GM18520 (cell line): ENCODE data around the gene RNPEP.
"Not testable (repeated sequence)": the region's sequence is repeated elsewhere in the genome, so short reads cannot be mapped to it uniquely, and the experiment has no call there.

Experiments used
- ATAC-seq: cut with Tn5 transposase; IDR thresholded peaks from one replicate; pipeline ENCODE4 v1.9.1; 2021; ENCODE audit not compliant: unreplicated experiment

RNPEP gene

DNA sequence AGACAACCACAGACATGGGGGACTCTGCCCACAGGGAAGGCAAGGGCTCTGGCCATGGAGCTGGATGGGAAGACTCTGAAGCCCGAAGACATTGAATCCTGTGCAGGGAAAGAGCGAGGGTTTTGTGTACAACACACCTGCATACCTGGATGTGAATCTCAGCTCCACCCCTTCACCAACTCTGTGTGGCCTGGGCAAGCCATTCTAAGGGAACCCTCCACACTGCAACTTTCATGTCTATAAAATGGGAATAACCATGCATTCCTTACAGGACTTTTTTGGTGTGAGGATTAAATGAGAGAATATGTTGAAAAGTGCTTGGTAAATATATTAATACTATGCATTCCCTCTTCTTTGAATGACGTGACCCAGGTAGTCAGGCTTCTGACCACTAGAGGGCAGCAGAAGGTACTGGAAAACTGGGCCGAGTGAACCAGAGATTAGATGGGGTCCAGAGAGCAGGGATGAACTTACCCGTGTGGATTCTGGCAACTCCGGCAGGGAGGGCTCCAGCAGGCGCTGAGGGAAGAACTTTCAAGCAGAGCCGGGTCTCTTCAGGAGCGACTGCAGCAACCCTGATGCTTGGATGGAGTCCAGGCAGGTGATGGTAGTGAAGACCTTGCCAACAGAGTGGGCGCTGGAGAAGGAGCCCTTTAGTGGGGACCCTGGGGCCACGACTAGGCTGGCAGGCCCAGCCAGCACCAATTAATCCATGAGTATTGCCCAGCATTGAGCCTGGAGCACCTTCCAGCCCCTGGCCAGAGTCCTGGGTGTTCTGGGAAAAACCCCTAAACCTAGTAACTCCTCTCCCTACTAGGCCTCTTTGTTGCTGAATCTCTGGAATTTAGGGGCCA lies 27.1 kb downstream of the RNPEP start:
- peak; percentile 33 for ATAC-seq

DNA sequence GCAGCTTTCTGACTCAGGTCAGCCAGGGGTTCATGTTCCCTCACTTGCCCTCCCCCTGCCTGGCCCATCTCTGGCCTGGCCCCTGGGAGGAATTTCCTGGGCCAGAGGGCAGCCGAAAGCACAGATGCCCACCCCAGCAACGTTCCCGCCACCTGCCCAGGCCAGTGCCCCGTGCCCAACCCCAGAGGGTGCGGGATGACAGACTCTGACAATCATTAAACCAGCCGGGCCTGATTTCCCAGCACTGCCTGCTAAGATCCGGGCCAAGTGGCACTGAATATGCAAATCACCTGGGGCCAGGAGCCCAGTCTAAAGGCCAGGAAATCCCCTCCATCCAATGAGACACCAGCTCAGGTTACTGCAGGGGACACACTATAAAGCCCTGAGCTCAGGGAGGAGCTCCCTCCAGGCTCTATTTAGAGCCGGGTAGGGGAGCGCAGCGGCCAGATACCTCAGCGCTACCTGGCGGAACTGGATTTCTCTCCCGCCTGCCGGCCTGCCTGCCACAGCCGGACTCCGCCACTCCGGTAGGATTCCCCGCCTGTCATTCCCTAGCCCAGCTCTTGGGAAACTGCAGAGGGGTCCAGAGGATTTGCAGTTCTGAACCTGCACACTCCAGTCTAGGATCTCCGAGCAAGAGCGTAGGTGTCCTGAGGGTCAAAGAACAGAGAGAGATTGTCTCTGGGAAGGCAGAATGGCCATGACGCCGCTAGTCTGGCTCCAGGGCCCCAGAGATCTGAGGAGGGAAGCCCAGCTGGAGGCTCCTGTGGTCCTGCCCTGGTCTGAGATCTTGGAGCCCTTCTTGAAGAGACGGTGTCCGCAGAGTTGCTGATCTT lies 27.9 kb downstream of the RNPEP start, which contains the start of gene ELF3:
ELF3 (plus strand) TSS at position 408 of the 836 bp plus-strand sequence. CDS start 550 bp downstream, outside the sequence.
- ATAC-seq = peak; percentile 88

DNA sequence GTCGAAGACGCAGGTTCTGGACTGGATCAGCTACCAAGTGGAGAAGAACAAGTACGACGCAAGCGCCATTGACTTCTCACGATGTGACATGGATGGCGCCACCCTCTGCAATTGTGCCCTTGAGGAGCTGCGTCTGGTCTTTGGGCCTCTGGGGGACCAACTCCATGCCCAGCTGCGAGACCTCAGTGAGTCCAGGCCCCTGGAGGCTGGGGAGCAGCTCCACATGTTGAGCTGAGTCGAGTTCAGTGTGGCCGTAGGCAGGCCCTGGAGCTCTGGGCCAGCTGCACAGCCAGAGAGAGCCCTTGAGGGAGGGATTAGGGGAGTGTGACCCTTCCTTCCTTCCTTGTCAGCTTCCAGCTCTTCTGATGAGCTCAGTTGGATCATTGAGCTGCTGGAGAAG lies 29.5 kb downstream of the RNPEP start:
- no peak for ATAC-seq

DNA sequence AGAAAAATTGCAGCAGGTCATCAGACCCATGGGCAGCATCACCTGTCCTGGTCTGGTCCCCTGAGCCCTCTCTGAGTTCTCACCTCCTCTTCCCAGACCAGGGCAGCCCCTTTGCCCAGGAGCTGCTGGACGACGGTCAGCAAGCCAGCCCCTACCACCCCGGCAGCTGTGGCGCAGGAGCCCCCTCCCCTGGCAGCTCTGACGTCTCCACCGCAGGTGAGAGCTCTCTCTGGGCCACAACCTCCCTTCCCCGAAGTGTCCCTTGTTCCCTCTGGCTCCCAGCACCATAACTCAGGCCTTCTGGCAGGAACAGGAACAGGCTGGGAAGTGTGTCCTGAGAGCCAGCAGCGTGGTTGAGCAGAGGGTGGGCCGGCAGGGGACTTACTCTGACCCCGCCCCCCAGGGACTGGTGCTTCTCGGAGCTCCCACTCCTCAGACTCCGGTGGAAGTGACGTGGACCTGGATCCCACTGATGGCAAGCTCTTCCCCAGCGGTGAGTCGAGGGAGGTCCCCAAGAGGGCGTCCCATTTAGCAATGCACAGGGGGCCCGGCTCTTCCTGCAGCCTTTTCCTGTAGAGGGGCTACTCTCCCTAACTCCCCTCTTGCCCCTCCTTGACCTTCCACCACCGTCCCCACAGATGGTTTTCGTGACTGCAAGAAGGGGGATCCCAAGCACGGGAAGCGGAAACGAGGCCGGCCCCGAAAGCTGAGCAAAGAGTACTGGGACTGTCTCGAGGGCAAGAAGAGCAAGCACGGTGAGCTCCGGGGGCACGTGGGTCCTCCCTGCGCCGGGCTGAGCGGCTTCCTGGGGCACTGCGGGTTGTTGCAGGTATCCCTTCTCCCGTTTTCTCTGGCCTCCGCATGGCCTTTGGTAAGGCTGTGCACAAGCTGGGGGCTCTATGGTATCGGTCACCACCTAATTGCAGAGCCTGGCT lies 30.4 kb downstream of the RNPEP start:
- ATAC-seq = no peak

DNA sequence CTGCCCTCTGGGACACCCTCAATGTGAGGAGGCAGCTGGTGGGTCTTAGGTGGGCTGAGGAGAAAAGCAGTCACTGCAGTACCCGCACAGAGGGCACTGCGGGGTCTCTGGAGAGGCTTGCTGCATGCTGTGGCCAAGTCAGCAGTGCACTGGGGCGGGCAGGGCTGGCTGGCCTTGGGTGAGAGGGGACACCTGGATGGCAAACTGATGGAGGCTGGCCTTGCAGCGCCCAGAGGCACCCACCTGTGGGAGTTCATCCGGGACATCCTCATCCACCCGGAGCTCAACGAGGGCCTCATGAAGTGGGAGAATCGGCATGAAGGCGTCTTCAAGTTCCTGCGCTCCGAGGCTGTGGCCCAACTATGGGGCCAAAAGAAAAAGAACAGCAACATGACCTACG lies 31.2 kb downstream of the RNPEP start:
- ATAC-seq = no peak

DNA sequence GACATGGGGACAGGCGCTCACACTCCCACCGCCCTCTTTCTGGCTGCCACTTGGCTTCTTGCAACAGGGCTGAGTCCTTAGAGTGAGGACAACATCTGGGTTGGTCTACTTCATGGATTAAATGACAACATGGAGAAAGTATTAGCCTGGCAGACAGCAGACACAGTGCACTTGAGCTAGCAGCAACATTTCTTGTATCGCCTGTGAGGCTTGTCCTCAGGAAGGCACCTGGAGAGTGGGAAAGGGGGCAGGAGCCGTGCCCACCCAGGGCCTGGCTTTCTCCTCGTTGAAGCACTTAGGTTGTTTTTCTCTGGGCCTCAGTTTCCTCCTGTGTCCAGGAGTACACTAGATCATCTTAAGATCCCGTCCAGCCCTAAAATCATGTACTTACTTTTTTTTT lies 31.6 kb downstream of the RNPEP start:
- no peak for ATAC-seq

DNA sequence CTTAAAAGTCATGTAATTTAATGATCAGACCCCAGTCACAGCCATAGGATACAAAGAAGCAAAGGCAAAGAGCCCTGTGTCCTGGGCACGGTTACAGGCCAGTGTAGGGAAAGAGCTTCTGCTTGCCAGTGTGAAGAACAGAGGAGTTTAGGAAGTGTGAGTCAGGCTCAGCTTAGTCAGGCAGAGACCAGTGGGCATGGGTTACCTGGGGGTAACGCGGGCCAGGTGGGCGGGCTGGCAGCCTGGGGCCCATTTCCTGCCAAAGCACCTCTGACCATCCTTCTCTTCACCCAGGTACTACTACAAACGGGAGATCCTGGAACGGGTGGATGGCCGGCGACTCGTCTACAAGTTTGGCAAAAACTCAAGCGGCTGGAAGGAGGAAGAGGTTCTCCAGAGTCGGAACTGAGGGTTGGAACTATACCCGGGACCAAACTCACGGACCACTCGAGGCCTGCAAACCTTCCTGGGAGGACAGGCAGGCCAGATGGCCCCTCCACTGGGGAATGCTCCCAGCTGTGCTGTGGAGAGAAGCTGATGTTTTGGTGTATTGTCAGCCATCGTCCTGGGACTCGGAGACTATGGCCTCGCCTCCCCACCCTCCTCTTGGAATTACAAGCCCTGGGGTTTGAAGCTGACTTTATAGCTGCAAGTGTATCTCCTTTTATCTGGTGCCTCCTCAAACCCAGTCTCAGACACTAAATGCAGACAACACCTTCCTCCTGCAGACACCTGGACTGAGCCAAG lies 32.6 kb downstream of the RNPEP start:
- ATAC-seq = no peak

DNA sequence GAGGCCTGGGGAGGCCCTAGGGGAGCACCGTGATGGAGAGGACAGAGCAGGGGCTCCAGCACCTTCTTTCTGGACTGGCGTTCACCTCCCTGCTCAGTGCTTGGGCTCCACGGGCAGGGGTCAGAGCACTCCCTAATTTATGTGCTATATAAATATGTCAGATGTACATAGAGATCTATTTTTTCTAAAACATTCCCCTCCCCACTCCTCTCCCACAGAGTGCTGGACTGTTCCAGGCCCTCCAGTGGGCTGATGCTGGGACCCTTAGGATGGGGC lies 33.2 kb downstream of the RNPEP start:
- no peak for ATAC-seq

DNA sequence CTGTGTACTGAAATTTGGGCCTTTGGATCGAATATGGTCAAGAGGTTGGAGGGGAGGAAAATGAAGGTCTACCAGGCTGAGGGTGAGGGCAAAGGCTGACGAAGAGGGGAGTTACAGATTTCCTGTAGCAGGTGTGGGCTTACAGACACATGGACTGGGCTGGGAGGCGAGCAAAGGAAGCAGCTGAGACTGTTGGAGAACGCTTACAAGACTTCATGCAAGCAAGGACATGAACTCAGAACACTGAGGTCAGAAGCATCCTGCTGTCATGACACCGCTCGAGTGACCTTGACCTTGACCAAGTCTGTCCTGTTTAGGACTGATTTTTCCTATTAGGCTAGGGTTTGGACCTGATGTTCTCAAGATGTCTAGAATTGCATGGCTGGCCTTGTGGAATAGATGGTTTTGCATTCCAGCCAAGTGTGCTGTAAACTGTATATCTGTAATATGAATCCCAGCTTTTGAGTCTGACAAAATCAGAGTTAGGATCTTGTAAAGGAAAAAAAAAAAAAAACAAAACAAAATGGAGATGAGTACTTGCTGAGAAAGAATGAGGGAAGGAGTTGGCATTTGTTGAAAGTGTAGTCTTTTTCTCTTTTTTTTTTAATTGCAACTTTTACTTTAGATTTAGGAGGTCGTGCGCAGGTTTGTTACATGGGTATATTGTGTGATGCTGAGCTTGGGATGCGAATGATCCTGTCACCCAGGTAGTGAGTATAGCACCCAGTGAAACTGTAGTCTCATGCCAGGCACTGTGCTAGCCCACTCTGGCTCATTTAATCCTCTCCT lies 33.8 kb downstream of the RNPEP start:
- no peak for ATAC-seq

DNA sequence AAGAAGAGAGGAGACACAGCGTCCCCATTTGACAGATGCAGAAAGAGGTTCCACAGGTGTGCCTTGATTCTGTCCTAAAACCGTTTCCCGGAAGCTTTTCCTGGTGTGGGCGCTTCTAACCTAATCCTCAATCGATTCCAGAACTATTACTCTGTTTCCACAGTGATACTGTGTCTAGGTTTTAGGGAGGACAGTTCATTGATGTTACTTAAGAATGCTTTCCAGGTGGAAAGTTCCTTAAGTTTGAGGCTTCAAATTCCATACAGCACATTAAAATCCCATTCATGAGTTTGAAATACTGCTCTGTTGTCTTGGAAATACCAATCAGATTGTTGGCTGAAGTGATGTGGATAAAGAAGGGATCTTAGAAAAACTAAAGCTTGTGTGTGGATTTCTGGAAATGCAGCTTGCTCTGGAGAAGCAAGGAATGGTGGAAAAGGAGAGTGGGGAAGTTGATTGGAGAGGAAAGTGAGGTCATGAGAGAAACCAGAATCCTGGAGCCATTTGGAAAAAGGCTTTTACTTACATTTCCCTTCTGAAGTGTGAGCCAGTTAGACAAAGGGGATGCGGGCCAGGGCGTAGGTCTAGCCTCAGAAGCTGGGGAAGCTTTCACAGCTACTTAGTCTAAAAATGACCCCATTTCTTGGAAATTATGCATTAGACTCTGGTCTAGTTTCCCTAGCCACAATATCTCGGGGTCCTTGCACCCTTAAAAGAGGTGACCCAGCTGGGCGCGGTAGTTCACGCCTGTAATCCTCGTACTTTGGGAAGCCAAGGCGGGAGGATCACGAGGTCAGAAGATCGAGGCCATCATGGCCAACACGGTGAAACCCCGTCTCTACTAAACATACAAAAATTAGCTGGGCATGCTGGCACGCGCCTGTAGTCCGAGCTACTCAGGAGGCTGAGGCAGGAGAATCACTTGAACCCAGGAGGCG lies 34.6 kb downstream of the RNPEP start:
- no peak for ATAC-seq

DNA sequence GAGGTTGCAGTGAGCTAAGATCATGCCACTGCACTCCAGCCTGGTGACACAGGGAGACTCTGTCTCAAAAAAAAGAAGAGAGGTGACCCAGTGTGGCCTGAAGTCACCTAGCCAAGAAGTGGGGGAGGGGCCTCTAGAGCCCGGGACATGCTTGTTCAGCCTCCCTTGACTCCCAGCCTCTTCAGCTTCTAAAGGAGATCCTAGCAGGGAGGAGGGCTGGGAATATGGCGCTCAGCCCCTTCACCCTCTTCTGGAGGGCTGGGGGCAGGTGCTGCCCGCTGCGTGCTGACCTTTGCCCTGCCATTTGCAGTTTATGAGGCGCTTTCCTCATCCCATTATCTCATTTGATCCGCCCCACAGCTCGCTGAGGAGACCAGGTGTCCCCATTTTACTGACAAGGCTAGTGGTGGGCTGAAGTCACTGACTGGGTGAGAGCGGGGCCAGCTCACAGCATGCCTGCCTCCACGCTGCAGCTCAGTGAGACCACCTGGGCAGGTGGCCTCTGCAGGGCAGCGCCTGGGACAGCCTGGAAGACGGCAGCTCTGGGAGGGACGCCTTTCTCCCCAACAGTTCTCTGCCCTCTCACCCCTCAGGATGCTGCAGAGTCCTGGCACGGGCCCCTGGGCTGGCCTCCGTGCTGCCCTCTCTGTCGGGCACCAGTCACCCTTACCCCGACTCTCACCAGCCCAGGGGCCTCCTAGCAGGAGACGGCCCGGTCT lies 35.5 kb downstream of the RNPEP start:
- no peak for ATAC-seq

DNA sequence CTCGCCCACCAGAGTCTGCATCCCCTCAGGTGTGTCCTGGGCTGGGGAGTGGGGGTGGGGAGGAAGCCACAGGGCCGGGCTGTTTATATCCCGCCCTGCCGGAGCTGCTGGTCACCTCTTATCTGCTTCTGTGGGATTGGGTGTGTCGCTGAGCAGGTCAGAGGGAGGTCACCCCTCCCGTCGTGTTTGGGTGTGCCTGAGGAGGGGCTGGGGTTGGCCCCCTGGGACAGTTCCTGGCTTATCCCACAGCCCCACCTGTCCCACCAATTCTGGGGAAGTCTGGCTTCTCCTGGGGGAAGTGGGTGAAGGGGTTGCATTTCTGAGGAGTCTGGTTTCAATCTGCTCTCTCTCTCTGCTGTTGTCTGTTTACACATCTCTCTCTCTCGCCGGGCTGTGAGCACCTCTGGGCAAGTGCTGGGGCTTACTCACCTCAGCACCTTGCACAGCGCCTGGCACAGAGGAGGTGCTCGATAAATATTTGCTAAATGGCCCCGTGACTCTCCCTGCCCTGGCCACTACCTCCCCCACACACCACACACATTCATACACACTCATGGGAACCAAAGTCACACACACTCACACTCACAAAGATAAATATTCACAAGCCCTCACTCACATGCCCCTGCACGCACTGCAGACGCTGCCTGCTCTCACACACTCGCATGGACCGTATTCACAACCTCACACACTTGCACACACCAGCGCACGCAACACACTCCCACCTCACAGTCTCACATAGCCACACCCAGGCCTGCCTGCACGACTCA lies 36.2 kb downstream of the RNPEP start:
- no peak for ATAC-seq

DNA sequence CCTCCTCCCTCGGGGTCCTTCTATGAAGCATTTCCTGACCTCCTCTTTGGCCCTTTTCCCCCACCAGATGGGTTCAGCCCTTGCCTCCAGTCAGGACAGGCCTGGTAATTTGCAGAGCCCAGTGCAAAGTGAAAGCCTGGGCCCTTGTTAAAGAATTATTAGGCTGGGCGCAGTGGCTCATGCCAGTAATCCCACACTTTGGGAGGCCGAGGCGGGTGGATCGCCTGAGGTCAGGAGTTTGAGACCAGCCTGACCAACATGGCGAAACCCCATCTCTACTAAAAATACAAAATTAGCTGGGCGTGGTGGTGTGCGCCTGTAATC lies 36.7 kb downstream of the RNPEP start:
- not testable (repeated sequence) for ATAC-seq

DNA sequence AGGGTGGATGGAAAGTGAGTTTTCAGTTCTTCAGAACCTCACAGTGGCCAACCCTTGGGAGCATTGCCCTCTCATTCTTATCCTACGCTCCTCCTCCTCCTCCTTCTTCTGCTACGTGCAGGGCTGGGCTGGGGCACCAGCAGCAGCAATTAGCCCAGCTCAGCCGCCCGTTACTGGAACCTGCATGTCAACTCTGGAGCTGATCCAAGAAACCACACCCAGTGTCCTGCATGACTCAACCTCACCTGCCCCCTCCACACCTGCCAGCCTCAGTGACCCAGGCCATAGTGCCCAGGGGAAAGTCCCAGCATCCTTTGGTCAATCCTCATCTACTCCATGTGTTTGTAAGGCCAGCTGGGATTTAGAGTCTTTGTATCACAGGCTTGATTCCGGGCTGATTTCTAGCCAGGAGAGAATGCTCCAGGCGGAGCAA lies 40.6 kb downstream of the RNPEP start:
- ATAC-seq = no peak

DNA sequence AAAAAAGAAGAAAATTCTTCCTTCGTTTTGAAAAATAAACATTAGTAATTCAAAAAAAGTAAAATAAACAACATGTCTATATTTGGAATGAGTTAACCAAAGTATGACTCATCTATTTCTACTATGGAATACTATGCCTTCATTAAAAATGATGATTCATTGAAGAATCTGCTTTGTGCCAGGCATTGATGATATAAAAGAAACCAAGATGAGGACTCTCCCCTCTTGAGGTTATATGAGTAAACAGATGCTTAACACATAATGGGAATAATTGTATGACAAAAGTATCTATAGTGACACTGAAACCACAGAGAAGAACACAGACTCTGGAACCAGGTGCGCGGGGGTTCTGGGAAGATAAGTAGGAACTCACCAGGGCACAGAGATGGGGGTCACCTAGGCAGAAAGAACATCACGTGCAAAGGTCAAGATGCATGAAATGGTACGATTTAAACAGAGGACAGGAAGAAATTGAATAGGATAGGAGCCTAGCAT lies 46.8 kb downstream of the RNPEP start:
- ATAC-seq = no peak

DNA sequence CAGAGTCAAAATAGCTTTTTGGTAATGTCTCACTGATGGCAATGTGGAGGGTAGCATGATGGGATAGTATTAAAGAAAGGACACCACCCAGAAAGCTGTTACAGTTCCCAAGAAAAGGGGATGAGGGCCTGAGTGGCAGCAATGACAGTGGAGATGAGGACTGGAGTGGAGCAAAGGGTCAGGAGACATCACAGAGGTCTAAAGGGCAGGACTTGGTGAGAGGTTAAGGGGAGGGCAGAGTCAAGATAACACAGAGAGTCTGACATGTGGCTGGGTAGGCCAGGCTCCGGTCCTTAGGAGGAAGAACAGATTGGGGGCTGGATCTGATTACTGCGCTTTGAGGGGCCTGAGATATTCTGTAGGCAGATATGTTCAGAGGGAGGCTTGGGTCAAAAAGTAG lies 47.3 kb downstream of the RNPEP start:
- no peak for ATAC-seq

DNA sequence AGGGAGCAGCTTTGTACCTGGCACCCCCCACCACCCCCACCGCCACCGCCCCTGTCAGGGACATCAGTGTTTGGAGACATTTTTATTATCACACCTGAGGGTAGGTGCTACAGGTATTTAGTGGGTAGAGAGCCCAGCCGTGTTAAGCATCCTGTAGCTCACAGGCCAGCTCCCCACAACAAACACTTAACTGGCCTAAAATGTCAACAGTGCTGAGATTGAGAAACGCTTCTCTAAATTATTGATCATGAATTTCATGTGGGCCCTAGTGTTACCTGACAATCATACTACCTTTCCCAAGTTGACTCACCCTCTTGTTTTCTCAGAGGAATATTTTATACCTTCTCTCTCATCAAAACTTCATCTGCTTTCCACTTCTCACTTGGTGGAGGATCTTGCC lies 49.3 kb downstream of the RNPEP start:
- ATAC-seq = no peak
